WTC11 (cell line): ENCODE results near the gene C19orf73. TPM values are rescaled to one million over a fixed set of nuclear protein-coding genes. Genes with fewer than 3 reads are reported as not detected.

Source experiments
- ATAC-seq: fragments of 200-7000 bp; cut with Tn5 transposase; 2 replicates; pipeline ENCODE4 v1.10.0; 2021; ENCODE audit warnings: mild to moderate bottlenecking, moderate library complexity
- CTCF ChIA-PET: fragments of 300-600 bp; sonication (Branson Sonifier 250); formaldehyde crosslinking; loops from one replicate; lab custom pipeline; 2021; ENCODE audit warnings: antibody characterized with exemption; lab: Charles Lee
- POLR2A ChIA-PET: fragments of 350-600 bp; sonication (Branson Sonifier 250); formaldehyde crosslinking; loops from one replicate; lab custom pipeline; 2021; ENCODE audit warnings: antibody characterized with exemption; lab: Charles Lee
- DNase-seq: peaks from one replicate; pipeline ENCODE4 v3.0.0; 2021; ENCODE audit warnings: low spot score
- H3K27ac Mint-ChIP-seq: 2 replicates; pipeline ENCODE4 v1.8.0; 2021; ENCODE audit warnings: mixed read lengths
- H3K27me3 Mint-ChIP-seq: 2 replicates; pipeline ENCODE4 v1.8.0; 2021; ENCODE audit warnings: low read depth, mild to moderate bottlenecking, moderate library complexity, mixed read lengths
- H3K36me3 Mint-ChIP-seq: 2 replicates; pipeline ENCODE4 v1.8.0; 2021; ENCODE audit warnings: mixed read lengths
- H3K4me1 Mint-ChIP-seq: 2 replicates; pipeline ENCODE4 v1.8.0; 2022; ENCODE audit warnings: mixed read lengths
- H3K4me3 Mint-ChIP-seq: 2 replicates; pipeline ENCODE4 v1.8.0; 2021; ENCODE audit warnings: mild to moderate bottlenecking, moderate library complexity, mixed read lengths
- H3K9me3 Mint-ChIP-seq: 2 replicates; pipeline ENCODE4 v1.8.0; 2021; ENCODE audit warnings: mixed read lengths
- AFF4 ChIP-seq: sonication (generic); formaldehyde crosslinking; IDR thresholded peaks from 2 replicates; pipeline ENCODE4 v1.8.1; 2023; ENCODE audit warnings: mild to moderate bottlenecking, missing genetic modification reagents, borderline replicate concordance
- ATF3 ChIP-seq: sonication (generic); formaldehyde crosslinking; conservative IDR thresholded peaks from 2 replicates; pipeline ENCODE4 v1.8.1; 2022; ENCODE audit warnings: mild to moderate bottlenecking, missing genetic modification reagents
- CREM ChIP-seq: sonication (generic); formaldehyde crosslinking; IDR thresholded peaks from 2 replicates; pipeline ENCODE4 v1.8.1; 2022; ENCODE audit warnings: mild to moderate bottlenecking, missing genetic modification reagents, moderate library complexity
- ELF4 ChIP-seq: sonication (generic); formaldehyde crosslinking; IDR thresholded peaks from 2 replicates; pipeline ENCODE4 v1.8.1; 2022; ENCODE audit warnings: low read depth, mild to moderate bottlenecking, moderate library complexity, missing genetic modification reagents
- FOXP1 ChIP-seq: sonication (generic); formaldehyde crosslinking; IDR thresholded peaks from 2 replicates; pipeline ENCODE4 v1.8.0; 2022; ENCODE audit warnings: missing genetic modification reagents, mild to moderate bottlenecking, moderate library complexity, borderline replicate concordance
- JAZF1 ChIP-seq: fragments of 250-450 bp; sonication (Bioruptor Pico); IDR thresholded peaks from 2 replicates; pipeline ENCODE4 v1.9.0; 2021; ENCODE audit warnings: moderate library complexity, mild to moderate bottlenecking, inconsistent platforms
- JUN ChIP-seq: sonication (generic); formaldehyde crosslinking; IDR thresholded peaks from 2 replicates; pipeline ENCODE4 v1.8.0; 2023; ENCODE audit warnings: mild to moderate bottlenecking, missing genetic modification reagents
- SMAD3 ChIP-seq: sonication (generic); formaldehyde crosslinking; IDR thresholded peaks from 2 replicates; pipeline ENCODE4 v1.8.0; 2022; ENCODE audit warnings: missing genetic modification reagents, mild to moderate bottlenecking, borderline replicate concordance
- ZBTB21 ChIP-seq: sonication (generic); formaldehyde crosslinking; IDR thresholded peaks from 2 replicates; pipeline ENCODE4 v1.8.1; 2023; ENCODE audit warnings: mild to moderate bottlenecking, missing genetic modification reagents, borderline replicate concordance
- ZNF263 ChIP-seq: sonication (generic); formaldehyde crosslinking; IDR thresholded peaks from 2 replicates; pipeline ENCODE4 v1.8.1; 2022; ENCODE audit warnings: low read depth, mild to moderate bottlenecking, moderate library complexity, missing genetic modification reagents
- ZNF281 ChIP-seq: sonication (generic); formaldehyde crosslinking; IDR thresholded peaks from 2 replicates; pipeline ENCODE4 v1.8.0; 2023; ENCODE audit warnings: mild to moderate bottlenecking, missing genetic modification reagents
- ZNF317 ChIP-seq: sonication (generic); formaldehyde crosslinking; IDR thresholded peaks from 2 replicates; pipeline ENCODE4 v1.8.1; 2023; ENCODE audit warnings: low read depth, mild to moderate bottlenecking, moderate library complexity, missing genetic modification reagents, borderline replicate concordance
- ZNF396 ChIP-seq: fragments of 250-450 bp; sonication (Bioruptor Pico); IDR thresholded peaks from 2 replicates; pipeline ENCODE4 v1.8.0; 2021; ENCODE audit warnings: mild to moderate bottlenecking, moderate library complexity, borderline replicate concordance
- ZNF416 ChIP-seq: fragments of 250-450 bp; sonication (Bioruptor Pico); IDR thresholded peaks from 2 replicates; pipeline ENCODE4 v1.9.0; 2021; ENCODE audit warnings: mild to moderate bottlenecking, inconsistent platforms
- ZNF423 ChIP-seq: fragments of 250-450 bp; sonication (Bioruptor Pico); IDR thresholded peaks from 2 replicates; pipeline ENCODE4 v2.1.2; 2022; ENCODE audit warnings: mild to moderate bottlenecking, moderate library complexity
- total RNA-seq: library from RNA; stranded (reverse); gene quantifications from 3 replicates; pipeline ENCODE4 v1.2.3, GENCODE V29; 2021
- TF ChIP-seq, protein P1 (sequence below): fragments of 250-450 bp; sonication (Bioruptor Pico); IDR thresholded peaks from 2 replicates; pipeline ENCODE4 v1.8.0; 2021; ENCODE audit warnings: mild to moderate bottlenecking
- TF ChIP-seq, protein P2 (sequence below): fragments of 250-450 bp; sonication (Bioruptor Pico); IDR thresholded peaks from 2 replicates; pipeline ENCODE4 v1.9.0; 2021; ENCODE audit warnings: mild to moderate bottlenecking
- TF ChIP-seq, protein P3 (sequence below): sonication (generic); formaldehyde crosslinking; conservative IDR thresholded peaks from 2 replicates; pipeline ENCODE4 v1.8.1; 2023; ENCODE audit warnings: mild to moderate bottlenecking, low read depth, missing genetic modification reagents, moderate library complexity
- TF ChIP-seq, protein P4 (sequence below): sonication (generic); formaldehyde crosslinking; IDR thresholded peaks from 2 replicates; pipeline ENCODE4 v1.8.1; 2022; ENCODE audit warnings: low read depth, mild to moderate bottlenecking, moderate library complexity, missing genetic modification reagents, borderline replicate concordance

The C19orf73 gene
- total RNA-seq, 1 experiment from 2014 or later: 3.2 TPM

DNA sequence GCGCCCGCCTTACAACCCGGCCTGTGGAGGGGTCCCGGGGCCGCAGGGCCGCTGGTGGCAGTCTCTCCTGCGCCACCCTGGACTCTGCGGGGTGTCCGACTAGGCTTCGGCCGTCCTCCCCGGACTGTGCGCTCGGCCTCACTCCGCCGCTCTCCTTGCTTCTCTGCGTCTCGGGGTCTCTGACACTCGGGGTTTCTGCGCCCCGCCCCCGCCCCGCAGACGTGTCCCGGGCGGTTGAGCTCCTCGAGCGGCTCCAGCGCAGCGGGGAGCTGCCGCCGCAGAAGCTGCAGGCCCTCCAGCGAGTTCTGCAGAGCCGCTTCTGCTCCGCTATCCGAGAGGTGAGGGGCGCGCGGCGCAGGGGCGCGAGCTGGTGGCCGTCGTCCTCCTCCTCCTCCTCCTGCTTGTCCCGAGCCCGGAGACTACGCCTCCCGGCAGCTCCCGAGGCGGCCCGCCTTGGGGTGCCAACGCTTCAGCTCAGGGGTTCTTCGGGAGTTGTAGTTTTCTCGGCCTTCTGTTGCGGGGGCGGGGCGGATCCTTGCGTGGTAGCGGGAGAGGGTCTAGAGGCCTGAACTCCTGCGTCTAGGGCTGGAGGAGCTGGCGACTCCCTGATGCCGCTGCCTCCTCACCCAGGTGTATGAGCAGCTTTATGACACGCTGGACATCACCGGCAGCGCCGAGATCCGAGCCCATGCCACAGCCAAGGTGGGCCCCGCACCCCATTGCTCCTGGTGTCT lies 4.1 kb downstream of the C19orf73 start (continued):
- TF ChIP-seq JAZF1 (CRISPR knock-in tag): no peak
- no peak for TF ChIP-seq SMAD3
- no peak for TF ChIP-seq AFF4 (CRISPR knock-in tag)
- TF ChIP-seq, protein P1, sequence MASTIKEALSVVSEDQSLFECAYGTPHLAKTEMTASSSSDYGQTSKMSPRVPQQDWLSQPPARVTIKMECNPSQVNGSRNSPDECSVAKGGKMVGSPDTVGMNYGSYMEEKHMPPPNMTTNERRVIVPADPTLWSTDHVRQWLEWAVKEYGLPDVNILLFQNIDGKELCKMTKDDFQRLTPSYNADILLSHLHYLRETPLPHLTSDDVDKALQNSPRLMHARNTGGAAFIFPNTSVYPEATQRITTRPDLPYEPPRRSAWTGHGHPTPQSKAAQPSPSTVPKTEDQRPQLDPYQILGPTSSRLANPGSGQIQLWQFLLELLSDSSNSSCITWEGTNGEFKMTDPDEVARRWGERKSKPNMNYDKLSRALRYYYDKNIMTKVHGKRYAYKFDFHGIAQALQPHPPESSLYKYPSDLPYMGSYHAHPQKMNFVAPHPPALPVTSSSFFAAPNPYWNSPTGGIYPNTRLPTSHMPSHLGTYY (CRISPR knock-in tag): no peak
- no peak for TF ChIP-seq ZNF396 (CRISPR knock-in tag)
- TF ChIP-seq ZNF416 (CRISPR knock-in tag): no peak
- TF ChIP-seq ELF4 (CRISPR knock-in tag): no peak
- peak; percentile 80 for TF ChIP-seq ZNF263 (CRISPR knock-in tag)
- TF ChIP-seq JUN: no peak
- TF ChIP-seq ATF3 (CRISPR knock-in tag): no peak
- no peak for TF ChIP-seq ZNF317 (CRISPR knock-in tag)
- no peak for TF ChIP-seq ZBTB21 (CRISPR knock-in tag)
- peak; percentile 12; the same call in 1 of the 2 replicates for TF ChIP-seq ZNF423

DNA sequence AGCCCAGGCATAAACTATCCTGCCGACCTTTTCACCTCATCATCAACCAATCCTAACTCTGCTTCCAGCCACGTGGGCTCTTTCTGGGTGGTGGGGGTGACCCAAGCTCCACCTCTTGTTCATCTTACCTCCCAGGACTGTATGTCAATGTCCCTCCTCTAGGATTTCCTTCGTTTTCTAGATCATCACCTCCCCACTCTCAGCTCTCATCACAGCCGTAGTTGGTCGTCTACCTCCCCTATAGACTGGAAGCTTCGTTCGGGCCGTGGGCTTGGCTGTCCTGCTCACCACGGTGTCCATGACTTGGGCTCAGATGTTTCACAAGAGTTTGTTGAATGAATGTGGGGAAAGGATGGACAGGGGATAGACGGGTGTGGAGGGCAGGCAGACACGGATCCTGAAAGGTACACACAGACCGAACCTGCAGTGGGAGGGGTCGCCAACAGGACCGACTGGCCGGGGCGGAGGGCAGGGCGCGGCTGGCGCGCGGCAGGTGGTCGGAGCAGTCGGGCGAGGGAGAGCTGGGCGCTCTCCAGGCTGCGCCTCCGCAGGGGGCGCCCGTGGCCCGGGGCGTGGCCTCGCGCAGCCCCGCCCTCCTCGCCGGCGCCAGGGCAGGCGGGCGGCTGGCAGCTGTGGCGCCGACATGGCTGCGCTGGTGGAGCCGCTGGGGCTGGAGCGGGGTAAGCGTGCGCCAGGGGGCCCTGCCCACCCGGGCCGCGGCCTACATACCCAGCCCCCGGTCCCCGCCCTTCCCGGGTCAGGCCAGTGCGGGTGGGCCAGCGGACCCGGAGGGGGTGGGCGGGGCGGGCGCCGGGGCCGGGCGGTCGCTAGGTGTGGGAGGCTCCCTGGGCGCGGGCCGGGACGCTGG lies 4.9 kb downstream of the C19orf73 start, which contains the start of gene LIN7B:
LIN7B (plus strand) TSS at position 609 of the 868 bp plus-strand sequence; CDS start at position 644, 35 bp downstream.
- POLR2A ChIA-PET: interaction anchor here (0.6 to 1.6 kb wide), 8 partner anchors 8 to 402 kb away, joined by 3 to 5 read pairs (median 3); no protein-coding TSS in a partner anchor
- ATAC-seq (peak; percentile 57), DNase-seq (peak; percentile 60)
- TF ChIP-seq, protein P2, sequence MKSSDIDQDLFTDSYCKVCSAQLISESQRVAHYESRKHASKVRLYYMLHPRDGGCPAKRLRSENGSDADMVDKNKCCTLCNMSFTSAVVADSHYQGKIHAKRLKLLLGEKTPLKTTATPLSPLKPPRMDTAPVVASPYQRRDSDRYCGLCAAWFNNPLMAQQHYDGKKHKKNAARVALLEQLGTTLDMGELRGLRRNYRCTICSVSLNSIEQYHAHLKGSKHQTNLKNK (CRISPR knock-in tag): no peak
- TF ChIP-seq ATF3 (CRISPR knock-in tag): no peak
- peak; percentile 21; the same call in 1 of the 2 replicates for TF ChIP-seq CREM
- TF ChIP-seq FOXP1 (CRISPR knock-in tag): peak; percentile 51; the same call in 1 of the 2 replicates
- TF ChIP-seq ZNF281 (CRISPR knock-in tag): no peak
- TF ChIP-seq, protein P3, sequence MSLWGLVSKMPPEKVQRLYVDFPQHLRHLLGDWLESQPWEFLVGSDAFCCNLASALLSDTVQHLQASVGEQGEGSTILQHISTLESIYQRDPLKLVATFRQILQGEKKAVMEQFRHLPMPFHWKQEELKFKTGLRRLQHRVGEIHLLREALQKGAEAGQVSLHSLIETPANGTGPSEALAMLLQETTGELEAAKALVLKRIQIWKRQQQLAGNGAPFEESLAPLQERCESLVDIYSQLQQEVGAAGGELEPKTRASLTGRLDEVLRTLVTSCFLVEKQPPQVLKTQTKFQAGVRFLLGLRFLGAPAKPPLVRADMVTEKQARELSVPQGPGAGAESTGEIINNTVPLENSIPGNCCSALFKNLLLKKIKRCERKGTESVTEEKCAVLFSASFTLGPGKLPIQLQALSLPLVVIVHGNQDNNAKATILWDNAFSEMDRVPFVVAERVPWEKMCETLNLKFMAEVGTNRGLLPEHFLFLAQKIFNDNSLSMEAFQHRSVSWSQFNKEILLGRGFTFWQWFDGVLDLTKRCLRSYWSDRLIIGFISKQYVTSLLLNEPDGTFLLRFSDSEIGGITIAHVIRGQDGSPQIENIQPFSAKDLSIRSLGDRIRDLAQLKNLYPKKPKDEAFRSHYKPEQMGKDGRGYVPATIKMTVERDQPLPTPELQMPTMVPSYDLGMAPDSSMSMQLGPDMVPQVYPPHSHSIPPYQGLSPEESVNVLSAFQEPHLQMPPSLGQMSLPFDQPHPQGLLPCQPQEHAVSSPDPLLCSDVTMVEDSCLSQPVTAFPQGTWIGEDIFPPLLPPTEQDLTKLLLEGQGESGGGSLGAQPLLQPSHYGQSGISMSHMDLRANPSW: no peak
- TF ChIP-seq, protein P4, sequence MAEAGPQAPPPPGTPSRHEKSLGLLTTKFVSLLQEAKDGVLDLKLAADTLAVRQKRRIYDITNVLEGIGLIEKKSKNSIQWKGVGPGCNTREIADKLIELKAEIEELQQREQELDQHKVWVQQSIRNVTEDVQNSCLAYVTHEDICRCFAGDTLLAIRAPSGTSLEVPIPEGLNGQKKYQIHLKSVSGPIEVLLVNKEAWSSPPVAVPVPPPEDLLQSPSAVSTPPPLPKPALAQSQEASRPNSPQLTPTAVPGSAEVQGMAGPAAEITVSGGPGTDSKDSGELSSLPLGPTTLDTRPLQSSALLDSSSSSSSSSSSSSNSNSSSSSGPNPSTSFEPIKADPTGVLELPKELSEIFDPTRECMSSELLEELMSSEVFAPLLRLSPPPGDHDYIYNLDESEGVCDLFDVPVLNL (CRISPR knock-in tag): no peak

More for the DNA sequence above, 4.9 kb downstream of the C19orf73 start, which contains the start of gene LIN7B:
- peak within 1 kb of the TSS; percentile 79 for H3K4me3 Mint-ChIP-seq
- no peaks in the 10 kb centered on the region for H3K9me3 Mint-ChIP-seq
- peaks cover 4% of the 10 kb centered on the region; the same call in 1 of the 2 replicates for H3K36me3 Mint-ChIP-seq
- peaks cover 14% of the 10 kb centered on the region for H3K4me1 Mint-ChIP-seq
- H3K27ac Mint-ChIP-seq: peak within 1 kb of the TSS; percentile 66
- CTCF ChIA-PET: interaction anchor here (0.5 to 2.7 kb wide), 34 partner anchors 8 to 944 kb away, joined by 3 to 65 read pairs (median 6); partner anchors contain the start of genes HRC and RUVBL2
- H3K27me3 Mint-ChIP-seq: peaks cover 23% of the 10 kb centered on the region
